ENCODE measurements around the gene FABP1. TPM values are rescaled to one million over a fixed set of nuclear protein-coding genes. Genes with fewer than 3 reads are reported as not detected.

The FABP1 gene
- total and polyA plus RNA-seq, 2 donors (not counting 1 experiment from before 2014, with no cell fraction given) = not detected

DNA sequence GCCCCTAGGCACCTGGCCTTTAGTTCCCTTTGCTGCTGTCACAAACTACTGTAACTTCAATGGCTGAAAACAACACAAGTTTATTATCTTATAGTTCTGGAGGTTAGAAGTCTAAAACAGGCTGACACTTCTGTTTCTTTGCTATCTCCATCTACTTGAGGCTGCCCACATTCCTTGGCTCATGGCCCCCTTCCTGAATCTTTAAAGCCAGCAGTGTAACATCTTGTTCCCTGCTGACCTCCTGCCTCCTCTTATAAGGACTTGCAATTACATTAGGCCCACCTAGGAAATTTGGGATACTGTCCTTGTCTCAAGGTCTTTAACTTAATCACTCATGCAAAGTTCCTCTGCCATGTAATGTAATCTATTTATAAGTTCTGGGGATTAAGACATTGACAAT lies 53.7 kb downstream of the FABP1 start:
- no peaks in the 10 kb centered on the region for H3K36me3 ChIP-seq (replicated peaks in 1 of 2; ENCODE audit: control extremely low read depth in 1 of 2, control insufficient read depth in 1 of 2, extremely low read depth in 1 of 2, insufficient read depth in 2 of 2, low read length in 1 of 2)
- H3K4me3 ChIP-seq (ENCODE audit: control extremely low read depth in 1 of 5, extremely low read depth in 1 of 5, insufficient read depth in 1 of 5, low read depth in 2 of 5, low read length in 4 of 5) = no peak overlapping the region
- no peaks in the 10 kb centered on the region for H3K27me3 ChIP-seq (replicated peaks in 1 of 4; ENCODE audit: control extremely low read depth in 1 of 4, control insufficient read depth in 3 of 4, insufficient read depth in 4 of 4, low read length in 3 of 4)
- Mint-ChIP-seq H3K4me3 (no peak overlapping the region), H3K9me3 (ENCODE audit: insufficient read depth) (no peaks in the 10 kb centered on the region), H3K27me3 (peaks cover 11% of the 10 kb centered on the region), H3K4me1 (no peaks in the 10 kb centered on the region), H3K27ac (no peak overlapping the region)
- no peaks in the 10 kb centered on the region for H3K4me1 ChIP-seq (ENCODE audit: control insufficient read depth in 2 of 2, insufficient read depth in 2 of 2, low read length in 2 of 2)
- TF ChIP-seq, protein P1, sequence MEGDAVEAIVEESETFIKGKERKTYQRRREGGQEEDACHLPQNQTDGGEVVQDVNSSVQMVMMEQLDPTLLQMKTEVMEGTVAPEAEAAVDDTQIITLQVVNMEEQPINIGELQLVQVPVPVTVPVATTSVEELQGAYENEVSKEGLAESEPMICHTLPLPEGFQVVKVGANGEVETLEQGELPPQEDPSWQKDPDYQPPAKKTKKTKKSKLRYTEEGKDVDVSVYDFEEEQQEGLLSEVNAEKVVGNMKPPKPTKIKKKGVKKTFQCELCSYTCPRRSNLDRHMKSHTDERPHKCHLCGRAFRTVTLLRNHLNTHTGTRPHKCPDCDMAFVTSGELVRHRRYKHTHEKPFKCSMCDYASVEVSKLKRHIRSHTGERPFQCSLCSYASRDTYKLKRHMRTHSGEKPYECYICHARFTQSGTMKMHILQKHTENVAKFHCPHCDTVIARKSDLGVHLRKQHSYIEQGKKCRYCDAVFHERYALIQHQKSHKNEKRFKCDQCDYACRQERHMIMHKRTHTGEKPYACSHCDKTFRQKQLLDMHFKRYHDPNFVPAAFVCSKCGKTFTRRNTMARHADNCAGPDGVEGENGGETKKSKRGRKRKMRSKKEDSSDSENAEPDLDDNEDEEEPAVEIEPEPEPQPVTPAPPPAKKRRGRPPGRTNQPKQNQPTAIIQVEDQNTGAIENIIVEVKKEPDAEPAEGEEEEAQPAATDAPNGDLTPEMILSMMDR (IDR thresholded peaks at IDR 0.05) = no peak
- no peak for TF ChIP-seq EZH2 (IDR thresholded peaks at IDR 0.05; ENCODE audit: borderline replicate concordance, insufficient read depth, low read depth, low read length, poor library complexity, severe bottlenecking)
- no peak overlapping the region for H3K27ac ChIP-seq (ENCODE audit: low read length in 2 of 2)
- H3K79me2 ChIP-seq (ENCODE audit: control insufficient read depth, insufficient read depth, low read length) = no peaks in the 10 kb centered on the region
- H3K4me2 ChIP-seq (replicated peaks; ENCODE audit: low read depth, low read length, poor library complexity, severe bottlenecking) = no peak overlapping the region
- DNase-seq (no peak), ATAC-seq (ENCODE audit: low read depth) (no peak)
- CTCF ChIA-PET = no interaction called here
- no peak overlapping the region for H3K9ac ChIP-seq (ENCODE audit: low read length)
- POLR2A ChIA-PET = no interaction called here
- intact Hi-C loops (cut with micrococcal nuclease) = no loop called here
- no peaks in the 10 kb centered on the region for H4K20me1 ChIP-seq (ENCODE audit: control insufficient read depth, insufficient read depth, low read length, poor library complexity, severe bottlenecking)
- H2AFZ ChIP-seq (ENCODE audit: insufficient read depth, low read depth, low read length, poor library complexity, severe bottlenecking) = no peak overlapping the region
- H3K9me3 ChIP-seq (ENCODE audit: control extremely low read depth in 1 of 3, control insufficient read depth in 2 of 3, insufficient read depth in 1 of 3, low read length in 2 of 3) = peaks cover 0 to 5% (median 0%) of the 10 kb centered on the region in 3 donors

Small RNAs within 50 kb of the gene (small RNA-seq; reads per million reads assigned to genes)
- gene MIR4780 (ENCODE audit: insufficient read length, low read depth, low replicate concordance) = not detected

Other genes with a start within 250 kb of the FABP1 start
- 8.9 and 9.3 TPM in 2 replicates for gene RNU2-63P, start 111.5 kb downstream of the FABP1 start, total RNA-seq
- gene RNU2-63P, start 111.5 kb downstream of the FABP1 start, polyA plus RNA-seq = not detected in 2 replicates
- gene KRCC1, start 72.3 kb downstream of the FABP1 start, total RNA-seq = 27.1 and 27.2 TPM in 2 replicates
- 11.9 and 12.9 TPM in 2 replicates for gene KRCC1, start 72.3 kb downstream of the FABP1 start, polyA plus RNA-seq
- gene SMYD1, start 60.2 kb downstream of the FABP1 start, total RNA-seq = not detected in 2 replicates
- not detected in 2 replicates for gene SMYD1, start 60.2 kb downstream of the FABP1 start, polyA plus RNA-seq
- gene THNSL2, start 42.3 kb upstream of the FABP1 start, total RNA-seq = 1.3 and 1.5 TPM in 2 replicates
- 0.25 and 3.1 TPM in 2 replicates for gene THNSL2, start 42.3 kb upstream of the FABP1 start, polyA plus RNA-seq